OCI-LY1 (cell line): Measurements from ENCODE around the gene VPS45.

Experiments
- H2AFZ ChIP-seq: fragments of 200-600 bp; sonication (generic), shearing (Covaris generic); 2 replicates; pipeline ENCODE4 v1.6.0; 2014; ENCODE audit warnings: antibody characterized with exemption, mild to moderate bottlenecking, low read length
- H3F3A ChIP-seq: fragments of 200-600 bp; sonication (generic), shearing (Covaris generic); 2 replicates; pipeline ENCODE4 v1.6.0; 2014; ENCODE audit warnings: mild to moderate bottlenecking, antibody characterized with exemption, low read length, moderate library complexity; ENCODE audit not compliant: insufficient read depth
- H3K27ac ChIP-seq: fragments of 200-600 bp; sonication (generic); 2 replicates; pipeline ENCODE4 v1.5.1; 2014; ENCODE audit warnings: low read length, mixed run types, mild to moderate bottlenecking, low read depth; ENCODE audit not compliant: poor library complexity, severe bottlenecking
- H3K27me3 ChIP-seq: fragments of 200-600 bp; sonication (generic); 2 replicates; pipeline ENCODE4 v1.6.0; 2014; ENCODE audit warnings: antibody characterized with exemption, mild to moderate bottlenecking, low read length, moderate library complexity; ENCODE audit not compliant: insufficient read depth
- H3K36me3 ChIP-seq: fragments of 200-600 bp; sonication (generic); 2 replicates; pipeline ENCODE4 v1.6.1; 2014; ENCODE audit warnings: mild to moderate bottlenecking, antibody characterized with exemption, low read length, moderate library complexity, mixed read lengths; ENCODE audit not compliant: insufficient read depth
- H3K4me1 ChIP-seq: fragments of 200-600 bp; sonication (generic); 2 replicates; pipeline ENCODE4 v1.5.1; 2014; ENCODE audit warnings: mild to moderate bottlenecking, low read length, moderate library complexity; ENCODE audit not compliant: insufficient read depth, severe bottlenecking
- H3K4me2 ChIP-seq: fragments of 200-600 bp; sonication (generic), shearing (Covaris generic); 2 replicates; pipeline ENCODE4 v1.6.1; 2014; ENCODE audit warnings: low read length
- H3K4me3 ChIP-seq: fragments of 200-600 bp; sonication (generic); 2 replicates; pipeline ENCODE4 v1.5.1; 2014; ENCODE audit warnings: low read length, low read depth, mild to moderate bottlenecking, mixed read lengths; ENCODE audit not compliant: poor library complexity, severe bottlenecking
- H3K79me2 ChIP-seq: fragments of 200-600 bp; shearing (Covaris generic); 2 replicates; pipeline ENCODE4 v1.6.1; 2016; ENCODE audit warnings: mixed run types, low read length, mixed read lengths; ENCODE audit not compliant: insufficient read depth
- H3K9ac ChIP-seq: fragments of 200-600 bp; sonication (generic), shearing (Covaris generic); 2 replicates; pipeline ENCODE4 v1.6.1; 2014; ENCODE audit warnings: mild to moderate bottlenecking, low read length, mixed read lengths
- H3K9me2 ChIP-seq: fragments of 200-600 bp; sonication (generic), shearing (Covaris generic); 2 replicates; pipeline ENCODE4 v1.6.1; 2014; ENCODE audit warnings: low read depth, mild to moderate bottlenecking, low read length, mixed read lengths
- H3K9me3 ChIP-seq: fragments of 200-600 bp; shearing (Covaris generic); 2 replicates; pipeline ENCODE4 v1.6.1; 2014; ENCODE audit warnings: low read length, mixed read lengths
- H4K20me1 ChIP-seq: fragments of 200-600 bp; sonication (generic), shearing (Covaris generic); 2 replicates; pipeline ENCODE4 v1.6.0; 2016; ENCODE audit warnings: mild to moderate bottlenecking, low read length; ENCODE audit not compliant: insufficient read depth
- CTCF ChIP-seq: fragments of 200-600 bp; sonication (generic), shearing (Covaris generic); IDR thresholded peaks from 2 replicates; pipeline ENCODE4 v1.5.1; 2017; ENCODE audit warnings: mild to moderate bottlenecking, antibody characterized with exemption, low read length, moderate library complexity, mixed read lengths
- EZH2 ChIP-seq: fragments of 200-600 bp; sonication (generic), shearing (Covaris generic); IDR thresholded peaks from 2 replicates; pipeline ENCODE4 v1.8.0; 2017; ENCODE audit warnings: borderline replicate concordance, mixed run types, mild to moderate bottlenecking, antibody characterized with exemption, low read length, moderate library complexity, mixed read lengths

Gene VPS45

DNA sequence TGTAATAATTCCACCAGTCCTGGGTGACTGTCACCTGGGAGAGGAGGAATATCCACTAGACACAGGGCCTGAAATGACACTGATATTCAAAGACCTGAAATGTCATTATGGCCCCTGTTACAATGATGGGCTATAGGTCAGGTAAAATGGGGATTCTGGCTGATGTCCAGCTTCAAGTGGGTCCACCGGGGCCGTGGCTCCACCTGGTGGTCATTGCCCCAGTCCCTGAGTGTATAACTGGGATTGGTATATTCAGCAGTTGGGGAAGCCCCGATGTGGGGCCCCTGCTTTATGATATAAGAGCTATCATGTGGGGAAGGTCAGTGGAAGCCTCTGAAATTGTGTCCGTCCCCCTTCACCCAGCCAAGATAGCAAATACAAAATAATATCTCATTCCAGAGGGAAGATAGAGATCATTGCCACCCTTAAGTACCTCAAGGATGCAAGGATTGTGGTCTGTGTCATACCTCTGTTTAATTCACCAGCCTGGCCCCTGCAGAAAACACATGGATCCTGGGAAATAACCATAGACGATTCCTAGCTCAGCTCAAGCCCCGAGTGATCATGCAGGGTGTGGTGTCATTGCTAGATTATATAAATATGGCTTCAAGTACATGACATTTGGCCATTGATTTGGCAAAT is 101.5 kb downstream of the VPS45 start:
- TF ChIP-seq EZH2 (no peak), CTCF (peak; percentile 73)
- no peak overlapping the region for H3K27ac ChIP-seq
- no peaks in the 10 kb centered on the region for H3F3A ChIP-seq
- no peaks in the 10 kb centered on the region for H3K9me2 ChIP-seq
- H2AFZ ChIP-seq = no peak overlapping the region
- no peaks in the 10 kb centered on the region for H3K9me3 ChIP-seq
- H3K36me3 ChIP-seq = no peaks in the 10 kb centered on the region
- no peaks in the 10 kb centered on the region for H3K79me2 ChIP-seq
- H3K4me2 ChIP-seq = no peak overlapping the region
- no peaks in the 10 kb centered on the region for H4K20me1 ChIP-seq
- H3K4me3 ChIP-seq = no peak overlapping the region
- H3K27me3 ChIP-seq = no peaks in the 10 kb centered on the region
- peaks cover 11% of the 10 kb centered on the region for H3K4me1 ChIP-seq
- no peak overlapping the region for H3K9ac ChIP-seq

GRCh38 chr1:150171801-150172200 is 104.2 kb downstream of the VPS45 start:
- H4K20me1 ChIP-seq = no peaks in the 10 kb centered on the region
- H3K27ac ChIP-seq = no peak overlapping the region
- no peak overlapping the region for H3K9ac ChIP-seq
- no peaks in the 10 kb centered on the region for H3K27me3 ChIP-seq
- H3K36me3 ChIP-seq = no peaks in the 10 kb centered on the region
- no peaks in the 10 kb centered on the region for H3K79me2 ChIP-seq
- H2AFZ ChIP-seq = no peak overlapping the region
- H3K9me3 ChIP-seq = no peaks in the 10 kb centered on the region
- no peak overlapping the region for H3K4me2 ChIP-seq
- no peaks in the 10 kb centered on the region for H3K4me1 ChIP-seq
- H3F3A ChIP-seq = no peaks in the 10 kb centered on the region
- H3K9me2 ChIP-seq = no peaks in the 10 kb centered on the region
- TF ChIP-seq CTCF = no peak
- TF ChIP-seq EZH2 = no peak
- H3K4me3 ChIP-seq = no peak overlapping the region

DNA sequence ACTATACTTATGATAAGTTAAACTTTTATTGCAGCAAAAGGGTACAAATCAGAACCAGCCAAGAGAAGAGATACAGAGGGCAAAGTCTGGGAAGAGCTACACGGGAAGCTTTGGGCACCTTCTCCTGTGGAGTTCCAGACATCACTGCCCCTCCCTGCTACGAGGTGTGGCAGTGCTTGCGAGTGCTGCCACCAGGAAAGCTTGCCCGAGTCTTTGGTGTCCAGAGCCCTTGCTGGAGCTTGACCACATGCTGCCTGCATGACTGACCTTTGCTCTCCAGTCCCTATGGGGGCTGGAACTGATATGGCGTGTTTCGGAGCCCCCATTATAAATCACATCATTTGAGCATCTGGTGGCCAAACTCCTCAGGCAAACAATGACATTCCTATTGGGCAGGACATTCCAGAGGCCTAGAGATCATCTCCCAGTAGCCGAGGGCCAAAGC is 105.6 kb downstream of the VPS45 start:
- Histone ChIP-seq H2AFZ (no peak overlapping the region), H3K9ac (no peak overlapping the region)
- TF ChIP-seq EZH2 (no peak), CTCF (no peak)

More for the DNA sequence above, 105.6 kb downstream of the VPS45 start:
- Histone ChIP-seq H3K4me3 (no peak overlapping the region), H3K27ac (no peak overlapping the region), H3K79me2 (no peaks in the 10 kb centered on the region), H3K4me1 (no peaks in the 10 kb centered on the region), H4K20me1 (no peaks in the 10 kb centered on the region), H3K4me2 (no peak overlapping the region), H3F3A (no peaks in the 10 kb centered on the region), H3K9me2 (no peaks in the 10 kb centered on the region), H3K9me3 (no peaks in the 10 kb centered on the region), H3K27me3 (no peaks in the 10 kb centered on the region), H3K36me3 (no peaks in the 10 kb centered on the region)
